Astrocyte (in vitro differentiated cells and primary cell): ENCODE data around the gene GABARAPL2. TPM values are rescaled to one million over a fixed set of nuclear protein-coding genes. Genes with fewer than 3 reads are reported as not detected.

Experiments
- DNase-seq: peaks from one replicate; pipeline ENCODE4 v3.0.0-alpha.2; 2010; ENCODE audit warnings: low read depth
- FAIRE-seq: peaks from 2 replicates; lab custom pipeline; 2011; peaks lifted over from hg19 to GRCh38; lab: Jason Lieb, UNC
- H2AFZ ChIP-seq: 2 replicates; pipeline ENCODE4 v1.6.0; 2012; ENCODE audit warnings: low read depth, low read length, inconsistent platforms
- H3K27ac ChIP-seq: 2 replicates; pipeline ENCODE4 v1.5.1; 2011; ENCODE audit warnings: low read depth, low read length, inconsistent platforms
- H3K27me3 ChIP-seq: 2 replicates; pipeline ENCODE4 v1.6.0; 2011; ENCODE audit warnings: low read length, inconsistent platforms; ENCODE audit not compliant: insufficient read depth
- H3K36me3 ChIP-seq: 2 replicates; pipeline ENCODE4 v1.5.1; 2011; ENCODE audit warnings: low read length, inconsistent platforms; ENCODE audit not compliant: insufficient read depth
- H3K4me1 ChIP-seq: 2 replicates; pipeline ENCODE4 v1.5.1; 2011; ENCODE audit warnings: low read length, inconsistent platforms; ENCODE audit not compliant: insufficient read depth
- H3K4me2 ChIP-seq: 2 replicates; pipeline ENCODE4 v1.6.0; 2012; ENCODE audit warnings: low read length, inconsistent platforms
- H3K4me3 ChIP-seq: 2 replicates; pipeline ENCODE4 v1.5.1; 2011; ENCODE audit warnings: low read depth, mild to moderate bottlenecking, low read length, inconsistent platforms; ENCODE audit not compliant: insufficient read depth
- H3K79me2 ChIP-seq: 2 replicates; pipeline ENCODE4 v1.6.0; 2012; ENCODE audit warnings: mild to moderate bottlenecking, low read length, inconsistent platforms; ENCODE audit not compliant: insufficient read depth
- H3K9ac ChIP-seq: 2 replicates; pipeline ENCODE4 v1.6.0; 2012; ENCODE audit warnings: mild to moderate bottlenecking, low read length, inconsistent platforms
- H3K9me3 ChIP-seq: 2 replicates; pipeline ENCODE4 v1.5.1; 2012; ENCODE audit warnings: low read depth, mild to moderate bottlenecking, low read length, inconsistent platforms; ENCODE audit not compliant: insufficient read depth
- H4K20me1 ChIP-seq: 2 replicates; pipeline ENCODE4 v1.6.0; 2012; ENCODE audit warnings: low read length, inconsistent platforms; ENCODE audit not compliant: insufficient read depth
- H3K27ac Mint-ChIP-seq: one replicate; pipeline ENCODE4 v1.8.0; 2021; ENCODE audit warnings: mild to moderate bottlenecking, mixed read lengths; ENCODE audit not compliant: unreplicated experiment
- H3K27me3 Mint-ChIP-seq: one replicate; pipeline ENCODE4 v1.8.0; 2021; ENCODE audit warnings: low read depth, mixed read lengths; ENCODE audit not compliant: unreplicated experiment
- H3K36me3 Mint-ChIP-seq: one replicate; pipeline ENCODE4 v1.8.0; 2021; ENCODE audit warnings: low read depth, mixed read lengths; ENCODE audit not compliant: unreplicated experiment
- H3K4me1 Mint-ChIP-seq: one replicate; pipeline ENCODE4 v1.8.0; 2021; ENCODE audit warnings: low read depth, mixed read lengths; ENCODE audit not compliant: unreplicated experiment
- H3K4me3 Mint-ChIP-seq: one replicate; pipeline ENCODE4 v1.8.0; 2021; ENCODE audit warnings: mild to moderate bottlenecking, moderate library complexity, mixed read lengths; ENCODE audit not compliant: unreplicated experiment
- H3K9me3 Mint-ChIP-seq: one replicate; pipeline ENCODE4 v1.8.0; 2021; ENCODE audit warnings: mild to moderate bottlenecking, mixed read lengths; ENCODE audit not compliant: unreplicated experiment
- EZH2 ChIP-seq: IDR thresholded peaks from 2 replicates; pipeline ENCODE4 v1.6.1; 2012; ENCODE audit warnings: mild to moderate bottlenecking, low read length, inconsistent platforms; ENCODE audit not compliant: insufficient read depth
- total RNA-seq: library from RNA; stranded (reverse); gene quantifications from 2 replicates; pipeline ENCODE4 v1.2.1, GENCODE V29; 2021
- TF ChIP-seq, protein P1 (sequence below): IDR thresholded peaks from 2 replicates; pipeline ENCODE4 v1.5.1; 2011; ENCODE audit warnings: low read depth, mild to moderate bottlenecking, inconsistent platforms, low read length, moderate library complexity; ENCODE audit not compliant: insufficient read depth

GABARAPL2 gene
- total RNA-seq, 1 donor from 2014 or later = 108 TPM

DNA sequence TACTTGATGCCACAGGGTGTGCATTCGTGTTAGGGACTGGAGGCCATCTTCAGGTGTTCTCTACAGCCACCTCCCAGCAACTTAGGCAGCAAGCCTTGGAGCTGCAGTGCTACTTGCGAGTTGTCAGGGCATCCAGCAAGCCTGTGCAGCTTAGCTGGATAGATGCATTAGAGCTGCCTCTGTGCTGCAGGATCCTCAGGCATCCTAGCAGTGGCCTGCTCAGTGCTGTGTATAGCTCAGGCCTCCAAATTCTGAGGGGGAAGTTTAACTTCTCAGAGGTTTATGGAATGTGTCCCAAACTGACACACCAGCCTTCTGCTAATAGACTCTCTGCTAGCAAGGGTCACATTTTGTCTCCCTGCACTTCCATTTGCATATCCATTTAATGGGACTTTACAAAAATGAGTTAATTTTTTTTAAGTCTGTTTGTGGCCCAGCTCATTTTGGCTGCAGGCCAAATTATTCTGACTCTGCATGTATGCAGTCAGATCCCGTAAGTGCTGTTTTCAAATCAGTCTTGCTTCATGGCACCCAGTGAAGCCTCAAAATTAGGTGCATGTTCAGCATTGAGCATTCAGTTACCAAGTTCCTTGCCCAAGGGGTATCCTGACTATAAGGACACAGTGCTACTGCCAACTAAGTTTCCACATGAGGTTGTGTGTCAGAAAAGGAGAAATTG, 6.8 kb downstream of the GABARAPL2 start:
- DNase-seq (no peak), FAIRE-seq (no peak)
- peaks cover 32% of the 10 kb centered on the region for H3K79me2 ChIP-seq
- no peaks in the 10 kb centered on the region for H3K27me3 ChIP-seq
- no peak overlapping the region for H3K4me2 ChIP-seq
- H3K4me3 ChIP-seq = no peak overlapping the region
- no peaks in the 10 kb centered on the region for H3K9me3 ChIP-seq
- H3K4me3 Mint-ChIP-seq = no peak overlapping the region
- H2AFZ ChIP-seq = no peak overlapping the region
- no peaks in the 10 kb centered on the region for H3K27me3 Mint-ChIP-seq
- no peak for TF ChIP-seq EZH2
- TF ChIP-seq, protein P1, sequence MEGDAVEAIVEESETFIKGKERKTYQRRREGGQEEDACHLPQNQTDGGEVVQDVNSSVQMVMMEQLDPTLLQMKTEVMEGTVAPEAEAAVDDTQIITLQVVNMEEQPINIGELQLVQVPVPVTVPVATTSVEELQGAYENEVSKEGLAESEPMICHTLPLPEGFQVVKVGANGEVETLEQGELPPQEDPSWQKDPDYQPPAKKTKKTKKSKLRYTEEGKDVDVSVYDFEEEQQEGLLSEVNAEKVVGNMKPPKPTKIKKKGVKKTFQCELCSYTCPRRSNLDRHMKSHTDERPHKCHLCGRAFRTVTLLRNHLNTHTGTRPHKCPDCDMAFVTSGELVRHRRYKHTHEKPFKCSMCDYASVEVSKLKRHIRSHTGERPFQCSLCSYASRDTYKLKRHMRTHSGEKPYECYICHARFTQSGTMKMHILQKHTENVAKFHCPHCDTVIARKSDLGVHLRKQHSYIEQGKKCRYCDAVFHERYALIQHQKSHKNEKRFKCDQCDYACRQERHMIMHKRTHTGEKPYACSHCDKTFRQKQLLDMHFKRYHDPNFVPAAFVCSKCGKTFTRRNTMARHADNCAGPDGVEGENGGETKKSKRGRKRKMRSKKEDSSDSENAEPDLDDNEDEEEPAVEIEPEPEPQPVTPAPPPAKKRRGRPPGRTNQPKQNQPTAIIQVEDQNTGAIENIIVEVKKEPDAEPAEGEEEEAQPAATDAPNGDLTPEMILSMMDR = no peak
- H3K27ac Mint-ChIP-seq = no peak overlapping the region
- H3K36me3 ChIP-seq = peaks cover 62% of the 10 kb centered on the region
- H3K27ac ChIP-seq = no peak overlapping the region
- no peak overlapping the region for H3K9ac ChIP-seq
- peaks cover 2% of the 10 kb centered on the region for H3K4me1 Mint-ChIP-seq
- H3K4me1 ChIP-seq = no peaks in the 10 kb centered on the region
- peaks cover 83% of the 10 kb centered on the region for H4K20me1 ChIP-seq
- H3K9me3 Mint-ChIP-seq = no peaks in the 10 kb centered on the region
- H3K36me3 Mint-ChIP-seq = peaks cover 18% of the 10 kb centered on the region

DNA sequence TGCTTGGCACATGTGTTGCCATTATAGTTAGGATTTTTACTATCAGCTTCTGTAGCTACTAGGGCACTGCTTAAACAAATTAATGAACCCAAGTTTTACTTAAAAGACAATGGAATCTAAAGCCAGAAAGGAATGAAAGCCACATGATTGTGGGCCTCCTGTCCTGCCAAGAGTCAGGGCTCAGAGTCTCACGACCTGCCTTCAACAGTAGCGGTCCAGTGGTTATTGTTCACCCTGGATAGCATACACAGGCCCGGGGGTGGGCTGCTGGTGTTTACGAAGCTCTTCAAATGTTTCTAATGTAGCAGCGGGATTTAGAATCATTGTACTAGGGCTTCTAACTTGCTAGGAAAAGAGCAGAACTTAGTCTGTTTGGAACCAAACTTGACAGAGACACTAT, 7.8 kb downstream of the GABARAPL2 start:
- Histone ChIP-seq H3K36me3 (peaks cover 60% of the 10 kb centered on the region), H3K79me2 (peaks cover 26% of the 10 kb centered on the region), H3K4me1 (no peaks in the 10 kb centered on the region), H3K9ac (no peak overlapping the region), H3K4me2 (no peak overlapping the region), H3K27ac (no peak overlapping the region), H3K9me3 (no peaks in the 10 kb centered on the region), H3K4me3 (no peak overlapping the region), H3K27me3 (no peaks in the 10 kb centered on the region), H2AFZ (no peak overlapping the region), H4K20me1 (peaks cover 74% of the 10 kb centered on the region)
- no peaks in the 10 kb centered on the region for H3K4me1 Mint-ChIP-seq
- no peak overlapping the region for H3K4me3 Mint-ChIP-seq
- no peak for DNase-seq
- no peaks in the 10 kb centered on the region for H3K27me3 Mint-ChIP-seq
- no peaks in the 10 kb centered on the region for H3K9me3 Mint-ChIP-seq
- H3K27ac Mint-ChIP-seq = no peak overlapping the region
- TF ChIP-seq, protein P1 = no peak
- TF ChIP-seq EZH2 = no peak
- FAIRE-seq = no peak
- peaks cover 20% of the 10 kb centered on the region for H3K36me3 Mint-ChIP-seq

DNA sequence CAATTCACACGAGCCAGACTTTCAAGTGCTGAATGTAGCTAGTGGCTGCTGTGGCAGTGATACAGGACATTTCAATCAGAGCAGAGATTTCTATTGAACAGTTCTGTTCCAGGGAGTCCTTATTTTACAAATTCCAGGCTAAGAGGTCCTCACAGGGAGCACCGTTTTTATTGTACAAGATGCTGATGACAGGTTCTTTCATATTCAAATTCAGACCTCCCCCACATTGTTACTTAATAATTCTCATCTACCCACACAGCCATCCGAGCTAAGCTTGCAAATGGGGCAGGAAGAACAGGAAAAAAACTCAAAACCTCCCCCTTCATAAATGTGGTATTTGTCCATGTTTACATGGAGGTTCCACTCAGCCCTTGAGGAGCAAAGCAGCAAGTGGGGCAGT, 9.8 kb downstream of the GABARAPL2 start:
- H4K20me1 ChIP-seq = peaks cover 54% of the 10 kb centered on the region
- TF ChIP-seq, protein P1 = no peak
- TF ChIP-seq EZH2 = no peak
- H3K4me2 ChIP-seq = no peak overlapping the region
- no peak overlapping the region for H3K27ac ChIP-seq
- DNase-seq = no peak
- no peak for FAIRE-seq
- H3K36me3 Mint-ChIP-seq = peaks cover 17% of the 10 kb centered on the region
- no peaks in the 10 kb centered on the region for H3K9me3 ChIP-seq
- H3K9ac ChIP-seq = no peak overlapping the region
- no peaks in the 10 kb centered on the region for H3K4me1 Mint-ChIP-seq
- H3K27ac Mint-ChIP-seq = no peak overlapping the region
- H3K4me3 ChIP-seq = no peak overlapping the region
- H3K4me1 ChIP-seq = no peaks in the 10 kb centered on the region
- H2AFZ ChIP-seq = no peak overlapping the region
- H3K9me3 Mint-ChIP-seq = no peaks in the 10 kb centered on the region
- no peak overlapping the region for H3K4me3 Mint-ChIP-seq
- peaks cover 46% of the 10 kb centered on the region for H3K36me3 ChIP-seq
- no peaks in the 10 kb centered on the region for H3K27me3 ChIP-seq
- peaks cover 22% of the 10 kb centered on the region for H3K79me2 ChIP-seq
- no peaks in the 10 kb centered on the region for H3K27me3 Mint-ChIP-seq
